NCI-H446 (cell line): ENCODE results near the gene CYP51A1.
"Not testable (repeated sequence)": the region's sequence is repeated elsewhere in the genome, so short reads cannot be mapped to it uniquely, and the experiment has no call there.

Experiments
- DNase-seq, 2 experiments: peaks; one replicate each; lab custom pipeline; 2025; lab: John Stamatoyannopoulos, UW

The CYP51A1 gene

GRCh38 chr7:92134271-92135051 lies at the start of gene CYP51A1:
CYP51A1 (minus strand) TSS chr7:92134477; CDS start chr7:92134364, 113 bp downstream.
- DNase-seq, result peak; percentile 91 to 93

- DNase-seq, result peak; percentile 10 to 36
Observed at GRCh38 chr7:92178928-92179924, 44.9 kb upstream of the CYP51A1 start, which contains the start of gene LRRD1. LRRD1 (minus strand) TSS chr7:92179142; CDS start chr7:92165202, 13,940 bp downstream.

- DNase-seq, result peak in 1 of 2 experiments; percentile 7
Observed at GRCh38 chr7:92177362-92177761, 43.1 kb upstream of the CYP51A1 start.

GRCh38 chr7:92169529-92169928 lies 35.3 kb upstream of the CYP51A1 start:
- DNase-seq, result not testable (repeated sequence)

- no peak for DNase-seq
Observed at GRCh38 chr7:92161271-92161670, 27.0 kb upstream of the CYP51A1 start.

GRCh38 chr7:92158660-92159575 lies 24.6 kb upstream of the CYP51A1 start:
- DNase-seq, result no peak

GRCh38 chr7:92156990-92157389 lies 22.7 kb upstream of the CYP51A1 start:
- DNase-seq, result no peak

- DNase-seq, result no peak
Observed at GRCh38 chr7:92155108-92155739, 20.9 kb upstream of the CYP51A1 start.

GRCh38 chr7:92150450-92151017 lies 16.3 kb upstream of the CYP51A1 start:
- peak in 1 of 2 experiments; percentile 10 for DNase-seq

- no peak for DNase-seq
Observed at GRCh38 chr7:92149736-92150239, 15.5 kb upstream of the CYP51A1 start.

GRCh38 chr7:92143192-92143880 lies 9.1 kb upstream of the CYP51A1 start:
- not testable (repeated sequence) for DNase-seq

GRCh38 chr7:92142791-92143190 lies 8.5 kb upstream of the CYP51A1 start:
- not testable (repeated sequence) for DNase-seq

- no peak for DNase-seq
Observed at GRCh38 chr7:92141161-92141560, 6.9 kb upstream of the CYP51A1 start.

- DNase-seq, result no peak
Observed at GRCh38 chr7:92137557-92137956, 3.3 kb upstream of the CYP51A1 start.

- DNase-seq, result peak in 1 of 2 experiments; percentile 36
Observed at GRCh38 chr7:92135052-92135889, 994 bp upstream of the CYP51A1 start.

GRCh38 chr7:92133737-92134270 lies 473 bp downstream of the CYP51A1 start:
- DNase-seq, result peak; percentile 13 to 55

GRCh38 chr7:92133133-92133736 lies 1.0 kb downstream of the CYP51A1 start:
- DNase-seq, result no peak

- DNase-seq, result no peak
Observed at GRCh38 chr7:92131764-92132330, 2.4 kb downstream of the CYP51A1 start.
